SU-DHL-6 (cell line): ENCODE measurements around the gene RSL1D1.
"Not testable (repeated sequence)": the region's sequence is repeated elsewhere in the genome, so short reads cannot be mapped to it uniquely, and the experiment has no call there.

ENCODE experiments used
- H2AFZ ChIP-seq: fragments of 200-600 bp; sonication (generic); 2 replicates; pipeline ENCODE4 v1.6.1; 2014; ENCODE audit warnings: low read depth, mild to moderate bottlenecking, moderate library complexity, mixed read lengths, antibody characterized with exemption, low read length; ENCODE audit not compliant: severe bottlenecking
- H3F3A ChIP-seq: fragments of 200-600 bp; shearing (Covaris generic); 2 replicates; pipeline ENCODE4 v1.6.0; 2016; ENCODE audit warnings: antibody characterized with exemption, mild to moderate bottlenecking; ENCODE audit not compliant: insufficient read depth
- H3K27ac ChIP-seq: fragments of 200-600 bp; sonication (generic); 2 replicates; pipeline ENCODE4 v1.5.1; 2016; ENCODE audit warnings: low read depth, mild to moderate bottlenecking, low read length, moderate library complexity, mixed read lengths
- H3K27me3 ChIP-seq: fragments of 200-600 bp; sonication (generic), shearing (Covaris generic); 2 replicates; pipeline ENCODE4 v1.6.0; 2014; ENCODE audit warnings: mild to moderate bottlenecking, low read length
- H3K36me3 ChIP-seq: fragments of 200-600 bp; sonication (generic); 2 replicates; pipeline ENCODE4 v1.6.1; 2014; ENCODE audit warnings: mild to moderate bottlenecking, low read length, mixed read lengths
- H3K4me2 ChIP-seq: fragments of 300-600, 200-600 bp; shearing (Covaris generic), sonication (generic); 2 replicates; pipeline ENCODE4 v1.6.0; 2014; ENCODE audit warnings: low read length, low read depth, mild to moderate bottlenecking; ENCODE audit not compliant: poor library complexity, severe bottlenecking
- H3K4me3 ChIP-seq: fragments of 200-600 bp; sonication (generic); 2 replicates; pipeline ENCODE4 v1.5.1; 2014; ENCODE audit warnings: antibody characterized with exemption, low read length, mild to moderate bottlenecking, mixed read lengths; ENCODE audit not compliant: insufficient read depth, poor library complexity, severe bottlenecking
- H3K79me2 ChIP-seq: fragments of 200-600 bp; sonication (generic); 2 replicates; pipeline ENCODE4 v1.6.1; 2014; ENCODE audit warnings: mild to moderate bottlenecking, low read length, moderate library complexity; ENCODE audit not compliant: insufficient read depth
- H3K9ac ChIP-seq: fragments of 200-600 bp; sonication (generic); 2 replicates; pipeline ENCODE4 v1.7.0; 2014; ENCODE audit warnings: mild to moderate bottlenecking, low read length
- H3K9me2 ChIP-seq: fragments of 200-600 bp; sonication (generic); replicated peaks from 2 replicates; pipeline ENCODE4 v1.6.1; 2014; ENCODE audit warnings: low read length; ENCODE audit not compliant: insufficient read depth
- H3K9me3 ChIP-seq: fragments of 200-600 bp; sonication (generic); 2 replicates; pipeline ENCODE4 v1.6.1; 2014; ENCODE audit warnings: low read length, mixed read lengths; ENCODE audit not compliant: insufficient read depth
- H4K20me1 ChIP-seq: fragments of 200-600 bp; sonication (generic); 2 replicates; pipeline ENCODE4 v1.6.1; 2014; ENCODE audit warnings: low read depth, mild to moderate bottlenecking, antibody characterized with exemption, low read length, moderate library complexity, mixed read lengths
- EZH2phosphoT487 ChIP-seq: fragments of 200-600 bp; sonication (generic), shearing (Covaris generic); conservative IDR thresholded peaks from 2 replicates; pipeline ENCODE4 v1.6.1; 2018; ENCODE audit warnings: mild to moderate bottlenecking, antibody characterized with exemption, low read length, moderate library complexity, mixed read lengths
- TF ChIP-seq, protein P1 (sequence below): fragments of 200-600 bp; sonication (generic); IDR thresholded peaks from one replicate; pipeline ENCODE4 v1.5.1; 2017; ENCODE audit warnings: antibody characterized with exemption, mild to moderate bottlenecking, low read length, moderate library complexity; ENCODE audit not compliant: insufficient read depth, poor library complexity, severe bottlenecking

The RSL1D1 gene

GRCh38 chr16:11788914-11789313, 62.4 kb downstream of the RSL1D1 start:
- H3K4me2 ChIP-seq = no peak overlapping the region
- no peak overlapping the region for H3K4me3 ChIP-seq
- peaks cover 26% of the 10 kb centered on the region for H3F3A ChIP-seq
- no peaks in the 10 kb centered on the region for H3K9me2 ChIP-seq
- peaks cover 4% of the 10 kb centered on the region; the same call in 1 of the 2 replicates for H4K20me1 ChIP-seq
- no peak for TF ChIP-seq EZH2phosphoT487
- TF ChIP-seq, protein P1, sequence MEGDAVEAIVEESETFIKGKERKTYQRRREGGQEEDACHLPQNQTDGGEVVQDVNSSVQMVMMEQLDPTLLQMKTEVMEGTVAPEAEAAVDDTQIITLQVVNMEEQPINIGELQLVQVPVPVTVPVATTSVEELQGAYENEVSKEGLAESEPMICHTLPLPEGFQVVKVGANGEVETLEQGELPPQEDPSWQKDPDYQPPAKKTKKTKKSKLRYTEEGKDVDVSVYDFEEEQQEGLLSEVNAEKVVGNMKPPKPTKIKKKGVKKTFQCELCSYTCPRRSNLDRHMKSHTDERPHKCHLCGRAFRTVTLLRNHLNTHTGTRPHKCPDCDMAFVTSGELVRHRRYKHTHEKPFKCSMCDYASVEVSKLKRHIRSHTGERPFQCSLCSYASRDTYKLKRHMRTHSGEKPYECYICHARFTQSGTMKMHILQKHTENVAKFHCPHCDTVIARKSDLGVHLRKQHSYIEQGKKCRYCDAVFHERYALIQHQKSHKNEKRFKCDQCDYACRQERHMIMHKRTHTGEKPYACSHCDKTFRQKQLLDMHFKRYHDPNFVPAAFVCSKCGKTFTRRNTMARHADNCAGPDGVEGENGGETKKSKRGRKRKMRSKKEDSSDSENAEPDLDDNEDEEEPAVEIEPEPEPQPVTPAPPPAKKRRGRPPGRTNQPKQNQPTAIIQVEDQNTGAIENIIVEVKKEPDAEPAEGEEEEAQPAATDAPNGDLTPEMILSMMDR = no peak
- no peaks in the 10 kb centered on the region for H3K36me3 ChIP-seq
- H3K9ac ChIP-seq = no peak overlapping the region
- H3K27ac ChIP-seq = no peak overlapping the region
- H3K9me3 ChIP-seq = no peaks in the 10 kb centered on the region
- no peak overlapping the region for H2AFZ ChIP-seq
- H3K79me2 ChIP-seq = peaks cover 97% of the 10 kb centered on the region
- no peaks in the 10 kb centered on the region for H3K27me3 ChIP-seq

DNA sequence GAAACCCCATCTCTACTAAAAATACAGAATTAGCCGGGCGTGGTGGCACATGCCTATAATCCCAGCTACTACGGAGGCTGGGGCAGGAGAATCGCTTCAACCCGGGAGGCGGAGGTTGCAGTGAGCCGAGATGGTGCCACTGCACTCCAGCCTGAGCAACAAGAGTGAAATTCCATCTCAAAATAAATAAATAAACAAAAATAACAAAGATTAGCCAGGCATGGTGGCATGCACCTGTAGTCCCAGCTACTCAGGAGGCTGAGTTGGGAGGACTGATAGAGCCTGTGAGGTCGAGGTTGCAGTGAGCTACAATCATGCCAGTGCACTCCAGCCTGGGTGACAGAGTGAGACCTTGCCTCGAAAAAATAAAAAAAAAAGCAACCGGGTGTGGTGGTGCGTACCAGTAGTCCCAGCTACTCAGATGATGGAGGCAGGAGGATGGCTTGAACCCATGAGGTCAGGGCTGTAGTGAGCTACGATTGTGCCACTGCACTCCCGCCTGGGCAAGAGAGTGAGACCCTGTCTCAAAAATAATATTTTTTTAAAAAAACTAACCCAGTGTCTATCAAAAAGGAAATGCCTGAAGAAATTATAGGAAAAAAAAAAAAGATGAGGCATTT, 66.3 kb downstream of the RSL1D1 start:
- Histone ChIP-seq H3K79me2 (peaks cover 93% of the 10 kb centered on the region), H3F3A (peaks cover 55% of the 10 kb centered on the region), H3K27ac (peak overlapping the region; percentile 55), H3K4me2 (peak overlapping the region; percentile 13)
- not testable (repeated sequence) for H2AFZ ChIP-seq, H3K27me3 ChIP-seq, H3K9me2 ChIP-seq, H3K9ac ChIP-seq, H4K20me1 ChIP-seq, H3K9me3 ChIP-seq, H3K36me3 ChIP-seq, H3K4me3 ChIP-seq

DNA sequence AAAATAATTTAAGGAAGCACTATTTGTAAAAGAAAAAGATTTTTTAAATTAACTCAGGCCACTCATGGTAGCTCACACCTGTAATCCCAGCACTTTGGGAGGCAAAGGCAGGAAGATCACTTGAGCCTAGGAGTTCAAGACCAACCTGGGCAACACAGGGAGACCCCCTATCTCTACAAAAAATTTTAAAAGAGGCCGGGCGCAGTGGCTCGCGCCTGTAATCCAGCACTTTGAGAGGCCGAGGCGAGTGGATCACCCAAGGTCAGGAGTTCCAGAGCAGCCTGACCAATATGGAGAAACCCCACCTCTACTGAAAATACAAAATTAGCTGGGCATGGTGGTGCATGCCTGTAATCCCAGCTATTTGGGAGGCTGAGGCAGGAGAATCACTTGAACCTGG, 67.0 kb downstream of the RSL1D1 start:
- peaks cover 12% of the 10 kb centered on the region; the same call in 1 of the 2 replicates for H3K36me3 ChIP-seq
- H3K9me3 ChIP-seq, H3K27me3 ChIP-seq, H4K20me1 ChIP-seq, H2AFZ ChIP-seq, H3K4me3 ChIP-seq, H3K9me2 ChIP-seq: not testable (repeated sequence)
- peaks cover 93% of the 10 kb centered on the region for H3K79me2 ChIP-seq
- H3F3A ChIP-seq = peaks cover 60% of the 10 kb centered on the region
- peak overlapping the region; percentile 87 for H3K4me2 ChIP-seq
- H3K9ac ChIP-seq = 0 out of 2 replicates have a peak overlapping the region, but pooled peaks have one; percentile 67
- peak overlapping the region; percentile 91 for H3K27ac ChIP-seq

- Histone ChIP-seq H3K27me3 (no peaks in the 10 kb centered on the region), H3K79me2 (peaks cover 93% of the 10 kb centered on the region), H3K9ac (peak overlapping the region; percentile 67), H3K9me3 (no peaks in the 10 kb centered on the region), H2AFZ (no peak overlapping the region), H4K20me1 (no peaks in the 10 kb centered on the region), H3K4me3 (no peak overlapping the region), H3K36me3 (peaks cover 16% of the 10 kb centered on the region; the same call in 1 of the 2 replicates), H3K9me2 (no peaks in the 10 kb centered on the region), H3K27ac (peak overlapping the region; percentile 91), H3K4me2 (peak overlapping the region; percentile 87), H3F3A (peaks cover 62% of the 10 kb centered on the region)
- TF ChIP-seq EZH2phosphoT487 = no peak
- TF ChIP-seq, protein P1 = no peak
Observed at GRCh38 chr16:11784038-11784369, 67.3 kb downstream of the RSL1D1 start.
